Hypothalamus (tissue), 51 donors: Measurements from ENCODE around the gene CEP68.
"Not testable (repeated sequence)": the region's sequence is repeated elsewhere in the genome, so short reads cannot be mapped to it uniquely, and the experiment has no call there.

ENCODE experiments used
- DNase-seq, 51 donors: peaks; one replicate each; lab custom pipeline; 2025; lab: John Stamatoyannopoulos, UW

Gene CEP68

DNA sequence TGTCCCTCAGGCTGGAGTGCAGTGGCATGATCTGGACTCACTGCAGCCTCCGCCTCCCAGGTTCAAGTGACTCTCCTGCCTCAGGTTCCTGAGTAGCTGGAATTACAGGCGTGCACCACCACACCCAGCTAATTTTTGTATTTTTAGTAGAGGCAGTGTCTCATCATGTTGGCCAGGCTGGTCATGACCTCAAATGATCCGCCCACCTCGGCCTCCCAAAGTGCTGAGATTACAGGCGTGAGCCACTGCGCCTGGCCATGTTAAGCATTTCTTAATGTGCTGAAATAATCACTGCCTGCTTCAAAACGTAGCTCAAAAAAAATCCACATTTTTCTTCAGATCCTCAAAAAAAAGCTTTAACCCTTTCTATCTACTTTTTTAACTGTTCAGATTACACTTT lies 69.2 kb downstream of the CEP68 start:
- not testable (repeated sequence) for DNase-seq

DNA sequence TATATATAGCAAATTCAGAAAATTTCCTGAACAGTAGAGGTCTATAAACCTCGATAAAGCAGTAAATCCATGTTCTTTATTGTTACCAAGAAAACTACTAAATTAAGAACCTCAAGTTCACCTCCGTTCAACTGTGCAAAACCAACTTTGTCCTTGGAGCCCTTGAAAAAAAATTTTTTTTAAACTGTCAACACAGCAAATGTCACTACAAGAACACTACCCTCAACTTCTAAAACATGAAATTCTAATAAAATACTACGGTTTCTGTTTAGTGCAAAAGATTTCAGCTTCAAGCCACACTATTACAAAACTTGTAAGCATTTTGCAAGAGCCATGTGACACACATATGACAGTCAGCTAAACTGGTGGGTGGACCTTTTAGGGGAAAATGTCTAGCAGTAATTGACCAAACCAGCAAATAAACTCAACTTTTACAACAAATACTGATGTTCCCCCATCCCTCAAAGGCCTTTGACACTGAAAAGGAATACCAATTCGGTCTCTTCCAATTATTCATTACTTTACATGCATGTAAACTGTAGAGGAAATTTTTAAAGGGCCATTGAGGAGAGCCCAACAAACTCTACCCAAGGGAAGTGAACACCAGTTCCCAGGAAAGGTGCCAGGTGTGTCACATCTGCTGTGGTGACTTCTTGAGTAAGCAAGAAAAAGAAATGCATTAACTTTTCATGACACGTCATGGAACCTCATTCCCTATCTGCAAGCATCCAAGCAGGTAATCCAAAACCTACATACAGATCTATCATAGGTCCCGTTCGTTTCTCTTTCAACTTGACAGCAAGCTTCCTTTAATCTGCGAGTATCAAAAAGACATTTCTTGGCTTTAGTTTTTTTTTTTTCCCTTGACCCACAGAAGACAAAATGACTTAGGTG lies 72.3 kb downstream of the CEP68 start:
- DNase-seq: peak in 3 of 51 donors; percentile 1 to 26 (median 1)

DNA sequence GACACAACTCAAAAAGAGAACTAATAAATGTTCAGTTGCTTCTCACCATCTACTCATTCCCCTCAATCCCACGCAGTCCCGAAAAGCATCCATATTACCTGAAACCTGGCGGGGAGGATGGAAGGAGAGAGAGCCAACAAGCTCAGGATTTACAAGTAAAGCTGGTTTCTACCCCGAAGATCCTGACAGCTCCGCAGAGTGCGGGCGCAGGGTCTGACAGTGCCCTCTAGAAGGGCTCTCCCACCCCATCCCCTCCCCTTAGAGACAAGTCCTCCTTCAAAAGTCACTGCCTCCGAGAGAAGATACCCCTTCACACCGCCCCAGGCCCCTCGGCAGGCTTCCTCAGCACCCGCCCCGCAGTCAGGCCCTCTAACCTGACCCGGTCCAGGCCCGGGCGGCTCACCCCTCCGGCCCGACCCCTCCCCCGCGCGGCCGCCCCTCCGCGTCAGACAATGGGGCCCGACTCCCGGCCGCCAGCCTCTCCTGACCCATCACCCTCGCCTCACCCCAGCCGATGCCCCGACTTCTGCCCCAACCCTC lies 73.1 kb downstream of the CEP68 start:
- DNase-seq: peak in 34 of 51 donors; percentile 25 to 76 (median 54)

DNA sequence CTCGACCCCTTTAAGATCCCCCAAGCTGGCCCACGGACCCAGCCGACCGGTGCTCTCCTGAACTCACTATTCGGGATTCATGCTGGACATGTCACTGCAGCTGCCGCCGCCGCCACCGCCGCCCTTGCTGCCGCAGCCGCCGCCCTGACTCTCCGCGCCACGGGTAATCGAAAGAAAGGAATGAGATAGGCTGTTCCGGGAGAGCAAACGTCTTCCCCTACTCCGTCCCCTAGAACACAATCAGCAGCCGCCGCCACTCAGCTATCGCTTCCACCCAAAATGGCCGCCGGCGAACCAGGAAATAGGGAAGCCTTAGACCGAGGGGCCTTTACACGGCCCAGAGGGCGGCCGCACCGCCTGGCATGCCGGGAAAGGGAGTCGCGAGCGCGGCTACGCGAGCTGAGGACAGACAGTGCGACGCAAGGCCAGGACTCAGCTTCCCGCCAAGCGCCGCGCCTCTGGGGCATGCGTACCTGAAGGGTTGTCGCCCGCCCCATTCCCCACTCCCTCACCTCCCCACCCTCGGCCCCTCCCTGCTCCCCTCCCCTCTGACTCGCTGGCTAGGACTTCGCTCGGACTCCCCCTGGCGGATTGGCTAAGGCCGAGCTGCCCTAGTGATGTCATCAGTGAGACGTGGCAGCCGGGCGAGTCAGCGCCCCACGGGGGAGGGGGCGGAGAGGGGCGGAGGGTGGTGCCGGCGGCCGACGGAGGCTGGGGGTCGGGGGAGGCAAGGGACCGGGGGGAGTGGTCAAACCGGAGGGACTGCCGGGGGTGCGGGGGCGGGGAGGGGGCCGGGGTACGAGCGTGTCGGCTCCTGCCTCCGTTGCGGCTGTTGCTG lies 73.8 kb downstream of the CEP68 start, which contains the start of gene RAB1A:
Gene RAB1A (minus strand): TSS at position 281 of the 838 bp plus-strand sequence. CDS start 191 bp downstream, at position 90.
- DNase-seq: peak; percentile 87 to 100 (median 99)

DNA sequence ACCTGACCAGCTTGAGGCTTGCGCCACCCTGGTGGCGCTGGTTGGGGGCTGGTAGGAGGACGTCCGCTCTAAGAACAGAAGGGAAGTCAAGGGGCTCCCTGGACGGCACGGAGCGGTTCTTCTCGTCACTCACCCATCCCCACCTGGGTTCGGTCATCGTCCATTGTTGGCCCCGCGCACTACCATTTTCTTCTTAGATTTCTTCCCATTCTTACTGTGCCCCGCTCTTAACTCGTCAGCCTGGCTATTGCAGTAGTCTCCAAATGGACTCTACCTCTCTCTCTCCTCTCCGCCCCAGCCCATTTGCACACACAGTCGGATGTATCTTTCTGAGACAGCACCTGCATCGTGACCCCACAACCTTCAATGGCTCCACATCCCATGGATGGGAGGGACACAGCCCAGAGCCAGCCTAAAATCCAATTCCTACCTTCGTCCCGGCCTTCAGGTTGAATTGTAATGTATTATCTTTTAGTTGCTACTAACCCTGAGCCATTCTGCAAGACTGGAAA lies 74.5 kb downstream of the CEP68 start:
- peak in 5 of 51 donors; percentile 33 to 48 (median 34) for DNase-seq

DNA sequence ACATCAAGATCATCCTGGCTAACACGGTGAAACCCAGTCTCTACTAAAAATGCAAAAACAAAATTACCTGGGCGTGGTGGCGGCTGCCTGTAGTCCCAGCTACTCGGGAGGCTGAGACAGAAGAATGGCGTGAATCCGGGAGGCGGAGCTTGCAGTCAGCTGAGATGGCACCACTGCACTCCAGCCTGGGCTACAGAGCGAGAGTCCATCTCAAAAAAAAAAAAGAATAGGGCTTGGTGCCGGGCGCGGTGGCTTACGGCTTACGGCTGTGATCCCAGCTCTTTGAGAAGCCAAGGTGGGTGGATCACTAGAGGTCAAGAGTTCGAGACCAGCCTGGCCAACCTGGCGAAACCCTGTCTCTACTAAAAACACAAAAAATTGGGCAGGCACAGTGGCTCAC lies 76.7 kb downstream of the CEP68 start:
- not testable (repeated sequence) for DNase-seq

DNA sequence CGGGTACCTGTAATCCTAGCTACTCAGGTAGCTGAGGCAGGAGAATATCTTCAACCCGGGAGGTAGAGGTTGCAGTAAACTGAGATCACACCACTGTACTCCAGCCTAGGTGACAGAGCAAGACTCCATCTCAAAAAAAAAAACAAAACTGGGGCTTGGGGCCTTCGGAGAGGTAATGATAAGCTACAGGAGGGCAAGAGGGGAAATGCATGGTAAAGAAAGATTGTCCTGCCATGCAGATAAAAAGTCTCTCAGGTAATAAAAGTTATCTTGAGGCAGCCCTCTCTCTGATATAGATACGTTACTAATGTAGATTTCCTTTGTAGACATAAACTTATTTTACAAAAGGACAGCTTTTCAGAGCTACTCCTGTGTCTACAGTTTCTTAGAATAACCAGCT lies 77.4 kb downstream of the CEP68 start:
- DNase-seq: no peak

DNA sequence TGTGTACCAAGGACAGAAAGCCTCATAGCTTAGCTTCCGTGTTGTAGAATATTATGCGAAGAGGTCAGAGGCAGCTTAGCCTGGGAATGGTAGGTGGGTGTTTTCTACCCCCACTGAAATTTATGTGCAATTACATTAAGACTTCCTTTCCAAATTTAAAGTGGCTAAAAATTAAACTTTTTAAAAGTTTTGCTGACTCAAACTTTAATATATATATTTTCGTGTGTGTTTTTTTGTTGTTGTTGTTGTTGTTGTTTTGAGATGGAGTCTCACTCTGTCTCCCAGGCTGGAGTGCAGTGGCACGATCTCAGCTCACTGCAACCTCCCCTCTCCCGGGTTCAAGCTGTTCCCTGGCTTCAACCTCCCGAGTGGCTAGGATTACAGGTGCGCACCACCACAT lies 77.9 kb downstream of the CEP68 start:
- no peak for DNase-seq

DNA sequence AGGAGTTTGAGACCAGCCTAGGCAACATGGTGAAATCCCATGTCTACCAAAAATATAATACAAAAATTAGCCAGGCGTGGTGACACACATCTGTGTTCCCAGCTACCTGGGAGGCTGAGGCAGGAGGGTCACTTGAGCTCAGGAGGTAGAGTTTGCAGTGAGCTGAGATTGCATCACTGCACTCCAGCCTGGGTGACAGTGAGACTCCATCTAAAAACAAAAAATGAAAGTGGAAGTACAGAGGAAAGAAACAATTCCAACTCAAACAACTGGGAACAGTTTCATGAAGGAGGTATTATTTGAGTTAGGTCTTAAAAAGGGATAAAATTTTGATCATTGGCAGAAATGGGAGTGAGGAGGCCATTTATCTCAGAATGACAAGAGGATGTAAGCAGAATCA lies 80.0 kb downstream of the CEP68 start:
- no peak for DNase-seq
